SW480 (cell line): ENCODE data around the gene TINAGL1.

ENCODE experiments used
- DNase-seq: peaks from one replicate; pipeline ENCODE4 v3.0.0-alpha.2; 2016; ENCODE audit warnings: low spot score

TINAGL1 gene

GRCh38 chr1:31607360-31607759, 31.0 kb downstream of the TINAGL1 start:
- no peak for DNase-seq

- no peak for DNase-seq
These were observed 33.3 kb downstream of the TINAGL1 start for GRCh38 chr1:31609514-31610118.

- no peak for DNase-seq
These were observed 38.2 kb downstream of the TINAGL1 start for GRCh38 chr1:31614414-31615005.

GRCh38 chr1:31615414-31615813, 39.1 kb downstream of the TINAGL1 start:
- no peak for DNase-seq

- no peak for DNase-seq
These were observed 39.6 kb downstream of the TINAGL1 start for GRCh38 chr1:31615939-31616338.

GRCh38 chr1:31617218-31617915, 41.1 kb downstream of the TINAGL1 start, which contains the start of gene HCRTR1:
TSS of gene HCRTR1 (plus strand) at chr1:31617689. CDS start at chr1:31619193, 1,504 bp downstream.
- no peak for DNase-seq

GRCh38 chr1:31617916-31618746, 41.8 kb downstream of the TINAGL1 start:
- peak; percentile 29 for DNase-seq

GRCh38 chr1:31618916-31619846, 42.9 kb downstream of the TINAGL1 start:
- peak; percentile 43 for DNase-seq

GRCh38 chr1:31620631-31621497, 44.5 kb downstream of the TINAGL1 start:
- DNase-seq: no peak

- no peak for DNase-seq
These were observed 45.1 kb downstream of the TINAGL1 start for GRCh38 chr1:31621498-31621820.

GRCh38 chr1:31621847-31622730, 45.8 kb downstream of the TINAGL1 start:
- DNase-seq: no peak

GRCh38 chr1:31623365-31623764, 47.0 kb downstream of the TINAGL1 start:
- DNase-seq: no peak

- no peak for DNase-seq
These were observed 48.0 kb downstream of the TINAGL1 start for GRCh38 chr1:31624309-31624708.

GRCh38 chr1:31624731-31625514, 48.6 kb downstream of the TINAGL1 start:
- DNase-seq: no peak

- no peak for DNase-seq
These were observed 49.4 kb downstream of the TINAGL1 start for GRCh38 chr1:31625561-31626222.

GRCh38 chr1:31626223-31627207, 50.2 kb downstream of the TINAGL1 start:
- DNase-seq: no peak
